NCI-H2081 treated with DMSO at 0.1 percent for 48 hours (cell line): Measurements from ENCODE around the gene MAN1C1.
A peak's percentile ranks its signal among the peaks of the same experiment; 100 is the strongest.

Source experiments
- DNase-seq: peaks from one replicate; lab custom pipeline; 2025; lab: John Stamatoyannopoulos, UW

MAN1C1 gene

GRCh38 chr1:25765136-25765922 is 148.7 kb downstream of the MAN1C1 start:
- no peak for DNase-seq

GRCh38 chr1:25765923-25766589 is 149.5 kb downstream of the MAN1C1 start:
- peak; percentile 44 for DNase-seq

GRCh38 chr1:25766721-25767436 is 150.3 kb downstream of the MAN1C1 start:
- no peak for DNase-seq

- no peak for DNase-seq
These were observed 150.8 kb downstream of the MAN1C1 start for GRCh38 chr1:25767437-25767770.

GRCh38 chr1:25768999-25769398 is 152.4 kb downstream of the MAN1C1 start:
- no peak for DNase-seq

GRCh38 chr1:25769625-25770383 is 153.2 kb downstream of the MAN1C1 start:
- no peak for DNase-seq

GRCh38 chr1:25770541-25771220 is 154.1 kb downstream of the MAN1C1 start:
- no peak for DNase-seq

GRCh38 chr1:25771221-25772114 is 154.9 kb downstream of the MAN1C1 start:
- no peak for DNase-seq

- DNase-seq: no peak
These were observed 155.6 kb downstream of the MAN1C1 start for GRCh38 chr1:25772164-25772563.

- DNase-seq: no peak
These were observed 156.2 kb downstream of the MAN1C1 start for GRCh38 chr1:25772692-25773245.

GRCh38 chr1:25773441-25774125 is 157.0 kb downstream of the MAN1C1 start:
- no peak for DNase-seq

GRCh38 chr1:25774206-25774803 is 157.7 kb downstream of the MAN1C1 start:
- no peak for DNase-seq

GRCh38 chr1:25774921-25775771 is 158.6 kb downstream of the MAN1C1 start:
- DNase-seq: peak; percentile 39

- DNase-seq: no peak
These were observed 162.8 kb downstream of the MAN1C1 start for GRCh38 chr1:25779388-25779787.

- DNase-seq: no peak
These were observed 163.3 kb downstream of the MAN1C1 start for GRCh38 chr1:25779894-25780293.

GRCh38 chr1:25780318-25781129 is 163.9 kb downstream of the MAN1C1 start:
- no peak for DNase-seq

GRCh38 chr1:25781130-25781433 is 164.5 kb downstream of the MAN1C1 start:
- no peak for DNase-seq
